GM19395 (cell line): Measurements from ENCODE around the gene SPRING1.
"Not testable (repeated sequence)": the region's sequence is repeated elsewhere in the genome, so short reads cannot be mapped to it uniquely, and the experiment has no call there.

Experiments used
- ATAC-seq: cut with Tn5 transposase; IDR thresholded peaks from one replicate; pipeline ENCODE4 v1.9.1; 2021; ENCODE audit warnings: mild to moderate bottlenecking, moderate library complexity; ENCODE audit not compliant: unreplicated experiment

The SPRING1 gene

GRCh38 chr12:116742787-116743186, 4.9 kb upstream of the SPRING1 start:
- not testable (repeated sequence) for ATAC-seq

- no peak for ATAC-seq
Observed at GRCh38 chr12:116739381-116739887, 1.6 kb upstream of the SPRING1 start.

GRCh38 chr12:116736962-116737773, 701 bp downstream of the SPRING1 start:
- no peak for ATAC-seq

- no peak for ATAC-seq
Observed at GRCh38 chr12:116735951-116736599, 1.8 kb downstream of the SPRING1 start.

- ATAC-seq, result no peak
Observed at GRCh38 chr12:116735084-116735483, 2.8 kb downstream of the SPRING1 start.

- no peak for ATAC-seq
Observed at GRCh38 chr12:116734156-116734768, 3.6 kb downstream of the SPRING1 start.

- ATAC-seq, result no peak
Observed at GRCh38 chr12:116731801-116732200, 6.1 kb downstream of the SPRING1 start.

- no peak for ATAC-seq
Observed at GRCh38 chr12:116727891-116728290, 10.0 kb downstream of the SPRING1 start.

GRCh38 chr12:116727261-116727660, 10.6 kb downstream of the SPRING1 start:
- ATAC-seq, result no peak

- no peak for ATAC-seq
Observed at GRCh38 chr12:116726694-116727093, 11.2 kb downstream of the SPRING1 start.

GRCh38 chr12:116722245-116722644, 15.6 kb downstream of the SPRING1 start:
- no peak for ATAC-seq

GRCh38 chr12:116719731-116720528, 17.9 kb downstream of the SPRING1 start:
- no peak for ATAC-seq

- no peak for ATAC-seq
Observed at GRCh38 chr12:116718655-116719454, 19.0 kb downstream of the SPRING1 start.

- ATAC-seq, result no peak
Observed at GRCh38 chr12:116717466-116718437, 20.1 kb downstream of the SPRING1 start.

GRCh38 chr12:116714175-116714574, 23.7 kb downstream of the SPRING1 start:
- ATAC-seq, result no peak

GRCh38 chr12:116713527-116713926, 24.3 kb downstream of the SPRING1 start:
- ATAC-seq, result no peak

GRCh38 chr12:116712458-116713303, 25.2 kb downstream of the SPRING1 start:
- ATAC-seq, result no peak
